ENCODE measurements around the gene SKI. TPM values are rescaled to one million over a fixed set of nuclear protein-coding genes. Genes with fewer than 3 reads are reported as not detected.

SKI gene
- total RNA-seq, 6 experiments from 2014 or later = 23.7 to 84.8 (median 31.4) TPM

- Histone ChIP-seq H3K9me3 (no peaks in the 10 kb centered on the region), H3K36me3 (no peaks in the 10 kb centered on the region), H3K27ac (no peak overlapping the region), H3K27me3 (no peaks in the 10 kb centered on the region), H3K4me1 (no peaks in the 10 kb centered on the region), H3K4me3 (no peak overlapping the region)
- DNase-seq (no peak), ATAC-seq (no peak)
- WGBS (ENCODE audit: insufficient coverage, low coverage, low lambda C conversion rate, missing lambda C conversion rate) = 93% methylated on average over 3 of the region's 14 CpGs
- TF ChIP-seq, protein P1, sequence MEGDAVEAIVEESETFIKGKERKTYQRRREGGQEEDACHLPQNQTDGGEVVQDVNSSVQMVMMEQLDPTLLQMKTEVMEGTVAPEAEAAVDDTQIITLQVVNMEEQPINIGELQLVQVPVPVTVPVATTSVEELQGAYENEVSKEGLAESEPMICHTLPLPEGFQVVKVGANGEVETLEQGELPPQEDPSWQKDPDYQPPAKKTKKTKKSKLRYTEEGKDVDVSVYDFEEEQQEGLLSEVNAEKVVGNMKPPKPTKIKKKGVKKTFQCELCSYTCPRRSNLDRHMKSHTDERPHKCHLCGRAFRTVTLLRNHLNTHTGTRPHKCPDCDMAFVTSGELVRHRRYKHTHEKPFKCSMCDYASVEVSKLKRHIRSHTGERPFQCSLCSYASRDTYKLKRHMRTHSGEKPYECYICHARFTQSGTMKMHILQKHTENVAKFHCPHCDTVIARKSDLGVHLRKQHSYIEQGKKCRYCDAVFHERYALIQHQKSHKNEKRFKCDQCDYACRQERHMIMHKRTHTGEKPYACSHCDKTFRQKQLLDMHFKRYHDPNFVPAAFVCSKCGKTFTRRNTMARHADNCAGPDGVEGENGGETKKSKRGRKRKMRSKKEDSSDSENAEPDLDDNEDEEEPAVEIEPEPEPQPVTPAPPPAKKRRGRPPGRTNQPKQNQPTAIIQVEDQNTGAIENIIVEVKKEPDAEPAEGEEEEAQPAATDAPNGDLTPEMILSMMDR (IDR thresholded peaks at IDR 0.05) = no peak
- no peak for TF ChIP-seq POLR2A (IDR thresholded peaks at IDR 0.05)
- intact Hi-C loops (cut with DNase I) = no loop called here
Measured at GRCh38 chr1:2181271-2181670, 46.8 kb upstream of the SKI start.

DNA sequence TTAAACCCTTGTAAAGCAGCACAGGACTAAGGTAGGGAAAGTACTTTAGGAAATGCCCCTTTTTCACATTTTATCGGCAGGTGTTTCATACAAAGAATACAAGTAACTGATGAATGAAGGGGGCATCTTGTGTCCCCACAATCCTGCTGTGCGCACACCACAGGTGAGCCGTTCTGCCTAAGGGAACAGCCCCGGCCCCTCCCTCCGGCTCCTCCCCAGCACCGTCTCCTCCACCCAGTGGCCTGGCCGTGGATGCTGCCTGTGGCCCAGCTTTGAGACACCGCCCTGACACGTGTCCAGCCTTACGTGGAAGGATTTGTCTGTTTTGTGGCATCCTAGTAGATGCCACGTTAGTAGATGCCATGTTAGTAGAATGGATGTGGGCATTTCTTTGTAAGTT lies 46.4 kb upstream of the SKI start:
- WGBS (ENCODE audit: insufficient coverage, low coverage, low lambda C conversion rate, missing lambda C conversion rate) = 92% methylated on average over 2 of the region's 11 CpGs
- Histone ChIP-seq H3K27me3 (no peaks in the 10 kb centered on the region), H3K4me1 (no peaks in the 10 kb centered on the region), H3K4me3 (no peak overlapping the region), H3K36me3 (no peaks in the 10 kb centered on the region), H3K27ac (no peak overlapping the region), H3K9me3 (no peaks in the 10 kb centered on the region)
- DNase-seq (no peak), ATAC-seq (no peak)
- TF ChIP-seq POLR2A (IDR thresholded peaks at IDR 0.05) = no peak
- TF ChIP-seq, protein P1 (IDR thresholded peaks at IDR 0.05) = no peak
- intact Hi-C loops (cut with DNase I) = no loop called here

GRCh38 chr1:2182376-2182775 lies 45.7 kb upstream of the SKI start:
- H3K4me3 ChIP-seq = no peak overlapping the region
- WGBS (ENCODE audit: insufficient coverage, low coverage, low lambda C conversion rate, missing lambda C conversion rate) = no CpG with 5 or more reads among the region's 13 CpGs
- DNase-seq (no peak), ATAC-seq (no peak)
- H3K4me1 ChIP-seq = no peaks in the 10 kb centered on the region
- no peak overlapping the region for H3K27ac ChIP-seq
- TF ChIP-seq POLR2A (IDR thresholded peaks at IDR 0.05) = no peak
- TF ChIP-seq, protein P1 (IDR thresholded peaks at IDR 0.05) = no peak
- no peaks in the 10 kb centered on the region for H3K27me3 ChIP-seq
- no peaks in the 10 kb centered on the region for H3K9me3 ChIP-seq
- H3K36me3 ChIP-seq = no peaks in the 10 kb centered on the region
- intact Hi-C loops (cut with DNase I) = no loop called here

- no peaks in the 10 kb centered on the region for H3K36me3 ChIP-seq
- TF ChIP-seq POLR2A (IDR thresholded peaks at IDR 0.05) = no peak
- TF ChIP-seq, protein P1 (IDR thresholded peaks at IDR 0.05) = no peak
- intact Hi-C loops (cut with DNase I) = no loop called here
- ATAC-seq (no peak), DNase-seq (no peak)
- no peaks in the 10 kb centered on the region for H3K9me3 ChIP-seq
- H3K4me3 ChIP-seq = no peak overlapping the region
- no peaks in the 10 kb centered on the region for H3K4me1 ChIP-seq
- no peak overlapping the region for H3K27ac ChIP-seq
- H3K27me3 ChIP-seq = no peaks in the 10 kb centered on the region
- WGBS (ENCODE audit: insufficient coverage, low coverage, low lambda C conversion rate, missing lambda C conversion rate) = 100% methylated on average over 3 of the region's 15 CpGs
Measured at GRCh38 chr1:2183937-2184334, 44.2 kb upstream of the SKI start.

GRCh38 chr1:2184531-2184930 lies 43.6 kb upstream of the SKI start:
- intact Hi-C loops (cut with DNase I) = no loop called here
- Histone ChIP-seq H3K9me3 (no peaks in the 10 kb centered on the region), H3K36me3 (no peaks in the 10 kb centered on the region), H3K27ac (no peak overlapping the region), H3K4me1 (no peaks in the 10 kb centered on the region), H3K27me3 (no peaks in the 10 kb centered on the region), H3K4me3 (no peak overlapping the region)
- DNase-seq (no peak), ATAC-seq (no peak)
- 92% methylated on average over 2 of the region's 18 CpGs for WGBS (ENCODE audit: insufficient coverage, low coverage, low lambda C conversion rate, missing lambda C conversion rate)
- TF ChIP-seq POLR2A (IDR thresholded peaks at IDR 0.05) = no peak
- TF ChIP-seq, protein P1 (IDR thresholded peaks at IDR 0.05) = no peak
